Keratinocyte (primary cell): ENCODE measurements around the gene APOD.

Experiments
- EZH2 ChIP-seq: IDR thresholded peaks from one replicate; pipeline ENCODE4 v1.6.1; 2012; ENCODE audit warnings: inconsistent platforms, mild to moderate bottlenecking, low read length, moderate library complexity
- TF ChIP-seq, protein P1 (sequence below), 3 experiments: IDR thresholded peaks in 1 of 3; conservative IDR thresholded peaks in 1 of 3; optimal IDR thresholded peaks in 1 of 3; 2 replicates in 2 of 3; 3 replicates in 1 of 3; pipeline versions ENCODE3 to v1.5.1; 2011; ENCODE audit warnings: low read length in 3 of 3, mild to moderate bottlenecking in 3 of 3, moderate library complexity in 2 of 3, control low read depth in 1 of 3, inconsistent platforms in 1 of 3; ENCODE audit not compliant: insufficient read depth in 2 of 3; ENCODE audit errors: extremely low read depth in 1 of 3

GRCh38 chr3:195526492-195526891, 57.2 kb downstream of the APOD start:
- no peak for TF ChIP-seq EZH2
- TF ChIP-seq, protein P1, sequence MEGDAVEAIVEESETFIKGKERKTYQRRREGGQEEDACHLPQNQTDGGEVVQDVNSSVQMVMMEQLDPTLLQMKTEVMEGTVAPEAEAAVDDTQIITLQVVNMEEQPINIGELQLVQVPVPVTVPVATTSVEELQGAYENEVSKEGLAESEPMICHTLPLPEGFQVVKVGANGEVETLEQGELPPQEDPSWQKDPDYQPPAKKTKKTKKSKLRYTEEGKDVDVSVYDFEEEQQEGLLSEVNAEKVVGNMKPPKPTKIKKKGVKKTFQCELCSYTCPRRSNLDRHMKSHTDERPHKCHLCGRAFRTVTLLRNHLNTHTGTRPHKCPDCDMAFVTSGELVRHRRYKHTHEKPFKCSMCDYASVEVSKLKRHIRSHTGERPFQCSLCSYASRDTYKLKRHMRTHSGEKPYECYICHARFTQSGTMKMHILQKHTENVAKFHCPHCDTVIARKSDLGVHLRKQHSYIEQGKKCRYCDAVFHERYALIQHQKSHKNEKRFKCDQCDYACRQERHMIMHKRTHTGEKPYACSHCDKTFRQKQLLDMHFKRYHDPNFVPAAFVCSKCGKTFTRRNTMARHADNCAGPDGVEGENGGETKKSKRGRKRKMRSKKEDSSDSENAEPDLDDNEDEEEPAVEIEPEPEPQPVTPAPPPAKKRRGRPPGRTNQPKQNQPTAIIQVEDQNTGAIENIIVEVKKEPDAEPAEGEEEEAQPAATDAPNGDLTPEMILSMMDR (optimal IDR thresholded peaks at IDR 0.05 in 1 of 3, IDR thresholded peaks at IDR 0.05 in 1 of 3, conservative IDR thresholded peaks at IDR 0.05 in 1 of 3; ENCODE audit: extremely low read depth in 1 of 3, insufficient read depth in 2 of 3, low read length in 3 of 3) = no peak
